ENCODE data around the gene LIMCH1. TPM values are rescaled to one million over a fixed set of nuclear protein-coding genes. Genes with fewer than 3 reads are reported as not detected.
A peak's percentile ranks its signal among the peaks of the same experiment; 100 is the strongest.

Gene LIMCH1
- total and polyA plus RNA-seq, 11 donors, result 50.9 to 345 (median 233) TPM

- TF ChIP-seq POLR2A (IDR thresholded peaks at IDR 0.05), result no peak
- TF ChIP-seq CTCF (IDR thresholded peaks at IDR 0.05), result no peak
- intact Hi-C loops (cut with DNase I), result no loop called here
These were observed 23.3 kb downstream of the LIMCH1 start for GRCh38 chr4:41561244-41561643.

DNA sequence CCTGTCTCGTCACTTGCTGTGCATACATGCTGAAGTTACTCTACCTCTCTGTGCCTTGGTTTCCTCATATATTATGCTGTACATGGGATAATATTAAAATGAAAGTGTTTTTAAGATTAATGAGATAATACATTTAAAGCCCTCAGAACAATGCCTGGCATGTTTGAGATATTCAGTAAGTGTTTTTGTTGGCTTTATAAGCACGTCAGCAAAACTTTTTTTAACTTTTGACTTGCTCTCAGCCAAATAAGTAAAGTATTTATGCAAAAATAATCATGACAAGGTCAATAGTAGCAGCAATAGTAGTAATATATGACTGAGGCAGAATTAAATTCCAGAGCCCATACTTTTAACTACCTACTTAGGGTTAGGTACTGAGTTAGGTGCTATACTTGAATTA, 29.2 kb downstream of the LIMCH1 start:
- no peak for TF ChIP-seq POLR2A (IDR thresholded peaks at IDR 0.05)
- no peak for TF ChIP-seq CTCF (IDR thresholded peaks at IDR 0.05)
- no peak overlapping the region for H3K4me3 ChIP-seq
- H3K4me1 ChIP-seq, result peaks cover 0 to 86% (median 38%) of the 10 kb centered on the region in 12 donors
- peaks cover 0 to 3% (median 0%) of the 10 kb centered on the region in 9 donors for H3K36me3 ChIP-seq
- no peaks in the 10 kb centered on the region for H3K9me3 ChIP-seq
- H3K27ac ChIP-seq, result peak overlapping the region in 8 of 12 donors; percentile 8 to 81 (median 28)
- intact Hi-C loops (cut with DNase I), result no loop called here
- DNase-seq (no peak), ATAC-seq (no peak)
- H3K27me3 ChIP-seq, result no peaks in the 10 kb centered on the region
- WGBS, 4 donors, result 50 to 61% (median 57%) methylated on average over 2 of the region's 2 CpGs

More at GRCh38 chr4:41561244-41561643, 23.3 kb downstream of the LIMCH1 start:
- Histone ChIP-seq H3K9me3 (no peaks in the 10 kb centered on the region), H3K4me1 (peaks cover 0 to 69% (median 29%) of the 10 kb centered on the region in 12 donors), H3K36me3 (peaks cover 0 to 3% (median 0%) of the 10 kb centered on the region in 9 donors), H3K27me3 (no peaks in the 10 kb centered on the region), H3K27ac (peak overlapping the region in 1 of 12 donors; percentile 1), H3K4me3 (no peak overlapping the region)
- DNase-seq (no peak), ATAC-seq (no peak)
- 92 to 94% (median 94%) methylated on average over 3 of the region's 3 CpGs for WGBS, 4 donors

- Histone ChIP-seq H3K4me3 (no peak overlapping the region), H3K4me1 (peaks cover 2 to 88% (median 46%) of the 10 kb centered on the region in 12 donors)
These were observed 30.4 kb downstream of the LIMCH1 start for GRCh38 chr4:41568363-41568762.

GRCh38 chr4:41569961-41570360, 32.0 kb downstream of the LIMCH1 start:
- ATAC-seq, result peak; percentile 90 to 97 (median 95)
- Histone ChIP-seq H3K4me3 (no peak overlapping the region), H3K27me3 (no peaks in the 10 kb centered on the region), H3K9me3 (no peaks in the 10 kb centered on the region), H3K36me3 (no peaks in the 10 kb centered on the region), H3K4me1 (peaks cover 4 to 88% (median 53%) of the 10 kb centered on the region in 12 donors), H3K27ac (peak overlapping the region; percentile 59 to 92 (median 80))
- TF ChIP-seq POLR2A (IDR thresholded peaks at IDR 0.05) (peak in 1 of 2 donors; percentile 27), CTCF (IDR thresholded peaks at IDR 0.05) (peak in 1 of 12 donors; percentile 17)
- peak in 4 of 5 donors; percentile 57 to 70 (median 60) for DNase-seq
- 40 to 44% (median 42%) methylated on average over 4 of the region's 4 CpGs for WGBS, 4 donors
- intact Hi-C loops (cut with DNase I), result loop anchor here in 1 of 10 donors (5.0 kb wide), 1 partner anchor 42 kb away; no protein-coding TSS in a partner anchor

More at GRCh38 chr4:41568363-41568762, 30.4 kb downstream of the LIMCH1 start:
- H3K27ac ChIP-seq, result peak overlapping the region in 8 of 12 donors; percentile 20 to 82 (median 73)
- H3K36me3 ChIP-seq, result no peaks in the 10 kb centered on the region
- ATAC-seq, result no peak
- intact Hi-C loops (cut with DNase I), result no loop called here
- H3K9me3 ChIP-seq, result no peaks in the 10 kb centered on the region
- DNase-seq, result no peak
- H3K27me3 ChIP-seq, result no peaks in the 10 kb centered on the region
- WGBS, 4 donors, result 82 to 87% (median 85%) methylated on average over 5 of the region's 5 CpGs
- TF ChIP-seq POLR2A (IDR thresholded peaks at IDR 0.05), result no peak
- no peak for TF ChIP-seq CTCF (IDR thresholded peaks at IDR 0.05)
